ENCODE data around the gene PARP6. TPM values are rescaled to one million over a fixed set of nuclear protein-coding genes. Genes with fewer than 3 reads are reported as not detected.

The PARP6 gene
- total and polyA plus RNA-seq, 2 of the 8 experiments (the other 6 are each of a cell fraction or from before 2014, with no cell fraction given), result 39.8 to 45.3 TPM

DNA sequence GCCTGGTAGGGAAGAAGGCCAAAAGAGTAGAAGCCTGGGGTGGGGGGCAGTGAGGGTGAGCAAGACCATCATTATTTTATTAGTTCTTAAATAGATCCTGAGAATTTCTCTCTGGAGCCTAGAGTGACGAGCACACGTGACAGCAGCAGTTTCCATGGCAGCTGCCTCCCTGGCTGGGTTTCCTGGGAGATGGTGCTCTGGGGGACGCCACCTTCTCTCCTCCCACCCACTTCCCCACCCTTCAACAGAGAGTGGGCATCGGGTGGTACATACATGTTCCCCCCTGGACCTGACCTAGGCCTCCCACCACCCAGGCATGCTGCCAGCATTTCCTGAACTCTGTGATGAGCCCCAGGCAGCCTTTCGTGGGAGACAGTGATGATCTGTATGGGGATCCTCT lies 34.7 kb upstream of the PARP6 start (continued):
- TF ChIP-seq, protein P1, sequence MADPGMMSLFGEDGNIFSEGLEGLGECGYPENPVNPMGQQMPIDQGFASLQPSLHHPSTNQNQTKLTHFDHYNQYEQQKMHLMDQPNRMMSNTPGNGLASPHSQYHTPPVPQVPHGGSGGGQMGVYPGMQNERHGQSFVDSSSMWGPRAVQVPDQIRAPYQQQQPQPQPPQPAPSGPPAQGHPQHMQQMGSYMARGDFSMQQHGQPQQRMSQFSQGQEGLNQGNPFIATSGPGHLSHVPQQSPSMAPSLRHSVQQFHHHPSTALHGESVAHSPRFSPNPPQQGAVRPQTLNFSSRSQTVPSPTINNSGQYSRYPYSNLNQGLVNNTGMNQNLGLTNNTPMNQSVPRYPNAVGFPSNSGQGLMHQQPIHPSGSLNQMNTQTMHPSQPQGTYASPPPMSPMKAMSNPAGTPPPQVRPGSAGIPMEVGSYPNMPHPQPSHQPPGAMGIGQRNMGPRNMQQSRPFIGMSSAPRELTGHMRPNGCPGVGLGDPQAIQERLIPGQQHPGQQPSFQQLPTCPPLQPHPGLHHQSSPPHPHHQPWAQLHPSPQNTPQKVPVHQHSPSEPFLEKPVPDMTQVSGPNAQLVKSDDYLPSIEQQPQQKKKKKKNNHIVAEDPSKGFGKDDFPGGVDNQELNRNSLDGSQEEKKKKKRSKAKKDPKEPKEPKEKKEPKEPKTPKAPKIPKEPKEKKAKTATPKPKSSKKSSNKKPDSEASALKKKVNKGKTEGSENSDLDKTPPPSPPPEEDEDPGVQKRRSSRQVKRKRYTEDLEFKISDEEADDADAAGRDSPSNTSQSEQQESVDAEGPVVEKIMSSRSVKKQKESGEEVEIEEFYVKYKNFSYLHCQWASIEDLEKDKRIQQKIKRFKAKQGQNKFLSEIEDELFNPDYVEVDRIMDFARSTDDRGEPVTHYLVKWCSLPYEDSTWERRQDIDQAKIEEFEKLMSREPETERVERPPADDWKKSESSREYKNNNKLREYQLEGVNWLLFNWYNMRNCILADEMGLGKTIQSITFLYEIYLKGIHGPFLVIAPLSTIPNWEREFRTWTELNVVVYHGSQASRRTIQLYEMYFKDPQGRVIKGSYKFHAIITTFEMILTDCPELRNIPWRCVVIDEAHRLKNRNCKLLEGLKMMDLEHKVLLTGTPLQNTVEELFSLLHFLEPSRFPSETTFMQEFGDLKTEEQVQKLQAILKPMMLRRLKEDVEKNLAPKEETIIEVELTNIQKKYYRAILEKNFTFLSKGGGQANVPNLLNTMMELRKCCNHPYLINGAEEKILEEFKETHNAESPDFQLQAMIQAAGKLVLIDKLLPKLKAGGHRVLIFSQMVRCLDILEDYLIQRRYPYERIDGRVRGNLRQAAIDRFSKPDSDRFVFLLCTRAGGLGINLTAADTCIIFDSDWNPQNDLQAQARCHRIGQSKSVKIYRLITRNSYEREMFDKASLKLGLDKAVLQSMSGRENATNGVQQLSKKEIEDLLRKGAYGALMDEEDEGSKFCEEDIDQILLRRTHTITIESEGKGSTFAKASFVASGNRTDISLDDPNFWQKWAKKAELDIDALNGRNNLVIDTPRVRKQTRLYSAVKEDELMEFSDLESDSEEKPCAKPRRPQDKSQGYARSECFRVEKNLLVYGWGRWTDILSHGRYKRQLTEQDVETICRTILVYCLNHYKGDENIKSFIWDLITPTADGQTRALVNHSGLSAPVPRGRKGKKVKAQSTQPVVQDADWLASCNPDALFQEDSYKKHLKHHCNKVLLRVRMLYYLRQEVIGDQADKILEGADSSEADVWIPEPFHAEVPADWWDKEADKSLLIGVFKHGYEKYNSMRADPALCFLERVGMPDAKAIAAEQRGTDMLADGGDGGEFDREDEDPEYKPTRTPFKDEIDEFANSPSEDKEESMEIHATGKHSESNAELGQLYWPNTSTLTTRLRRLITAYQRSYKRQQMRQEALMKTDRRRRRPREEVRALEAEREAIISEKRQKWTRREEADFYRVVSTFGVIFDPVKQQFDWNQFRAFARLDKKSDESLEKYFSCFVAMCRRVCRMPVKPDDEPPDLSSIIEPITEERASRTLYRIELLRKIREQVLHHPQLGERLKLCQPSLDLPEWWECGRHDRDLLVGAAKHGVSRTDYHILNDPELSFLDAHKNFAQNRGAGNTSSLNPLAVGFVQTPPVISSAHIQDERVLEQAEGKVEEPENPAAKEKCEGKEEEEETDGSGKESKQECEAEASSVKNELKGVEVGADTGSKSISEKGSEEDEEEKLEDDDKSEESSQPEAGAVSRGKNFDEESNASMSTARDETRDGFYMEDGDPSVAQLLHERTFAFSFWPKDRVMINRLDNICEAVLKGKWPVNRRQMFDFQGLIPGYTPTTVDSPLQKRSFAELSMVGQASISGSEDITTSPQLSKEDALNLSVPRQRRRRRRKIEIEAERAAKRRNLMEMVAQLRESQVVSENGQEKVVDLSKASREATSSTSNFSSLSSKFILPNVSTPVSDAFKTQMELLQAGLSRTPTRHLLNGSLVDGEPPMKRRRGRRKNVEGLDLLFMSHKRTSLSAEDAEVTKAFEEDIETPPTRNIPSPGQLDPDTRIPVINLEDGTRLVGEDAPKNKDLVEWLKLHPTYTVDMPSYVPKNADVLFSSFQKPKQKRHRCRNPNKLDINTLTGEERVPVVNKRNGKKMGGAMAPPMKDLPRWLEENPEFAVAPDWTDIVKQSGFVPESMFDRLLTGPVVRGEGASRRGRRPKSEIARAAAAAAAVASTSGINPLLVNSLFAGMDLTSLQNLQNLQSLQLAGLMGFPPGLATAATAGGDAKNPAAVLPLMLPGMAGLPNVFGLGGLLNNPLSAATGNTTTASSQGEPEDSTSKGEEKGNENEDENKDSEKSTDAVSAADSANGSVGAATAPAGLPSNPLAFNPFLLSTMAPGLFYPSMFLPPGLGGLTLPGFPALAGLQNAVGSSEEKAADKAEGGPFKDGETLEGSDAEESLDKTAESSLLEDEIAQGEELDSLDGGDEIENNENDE (IDR thresholded peaks at IDR 0.05; ENCODE audit: insufficient replicate concordance, low read length), result no peak
- TF ChIP-seq SIRT6 (IDR thresholded peaks at IDR 0.05; ENCODE audit: low read length) (no peak), RNF2 (IDR thresholded peaks at IDR 0.05; ENCODE audit: borderline replicate concordance, low read depth, low read length, missing control alignments, poor library complexity, severe bottlenecking) (no peak), HDAC2 (IDR thresholded peaks at IDR 0.05; ENCODE audit: borderline replicate concordance in 1 of 2, low read depth in 2 of 2, low read length in 2 of 2) (no peak), SUZ12 (IDR thresholded peaks at IDR 0.05; ENCODE audit: low read length) (no peak), TCF12 (IDR thresholded peaks at IDR 0.05; ENCODE audit: low read depth, low read length) (no peak), BRCA1 (IDR thresholded peaks at IDR 0.05; ENCODE audit: low read depth, low read length) (no peak), CHD1 (IDR thresholded peaks at IDR 0.05; ENCODE audit: low read depth, low read length) (no peak), YY1 (IDR thresholded peaks at IDR 0.05; ENCODE audit: low read depth, low read length) (no peak), CEBPB (IDR thresholded peaks at IDR 0.05; ENCODE audit: low read depth, low read length) (no peak)
- TF ChIP-seq, protein P2, sequence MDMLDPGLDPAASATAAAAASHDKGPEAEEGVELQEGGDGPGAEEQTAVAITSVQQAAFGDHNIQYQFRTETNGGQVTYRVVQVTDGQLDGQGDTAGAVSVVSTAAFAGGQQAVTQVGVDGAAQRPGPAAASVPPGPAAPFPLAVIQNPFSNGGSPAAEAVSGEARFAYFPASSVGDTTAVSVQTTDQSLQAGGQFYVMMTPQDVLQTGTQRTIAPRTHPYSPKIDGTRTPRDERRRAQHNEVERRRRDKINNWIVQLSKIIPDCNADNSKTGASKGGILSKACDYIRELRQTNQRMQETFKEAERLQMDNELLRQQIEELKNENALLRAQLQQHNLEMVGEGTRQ (IDR thresholded peaks at IDR 0.05; ENCODE audit: low read length), result no peak

All from H1 (cell line).